RWPE1 (cell line): ENCODE results near the gene CLDN20.

Source experiments
- CTCF ChIA-PET: fragments of 350-600 bp; sonication (Branson Sonifier 250); formaldehyde crosslinking; extraction: SDS; loops from one replicate; lab custom pipeline; 2021; lab: Yijun Ruan, JAX
- POLR2A ChIA-PET: fragments of 400-600 bp; formaldehyde crosslinking; extraction: SDS; loops from one replicate; lab custom pipeline; 2020; ENCODE audit warnings: antibody characterized with exemption; ENCODE audit not compliant: low non-redundant PET; lab: Yijun Ruan, JAX
- DNase-seq: peaks from one replicate; pipeline ENCODE4 v3.0.0; 2012; ENCODE audit warnings: low spot score
- H3K27ac ChIP-seq: fragments of 450-650 bp; 2 replicates; pipeline ENCODE4 v1.5.1; 2017
- CTCF ChIP-seq: fragments of 450-650 bp; conservative IDR thresholded peaks from 2 replicates; pipeline ENCODE4 v1.5.1; 2017; ENCODE audit warnings: low read depth, mild to moderate bottlenecking

The CLDN20 gene

DNA sequence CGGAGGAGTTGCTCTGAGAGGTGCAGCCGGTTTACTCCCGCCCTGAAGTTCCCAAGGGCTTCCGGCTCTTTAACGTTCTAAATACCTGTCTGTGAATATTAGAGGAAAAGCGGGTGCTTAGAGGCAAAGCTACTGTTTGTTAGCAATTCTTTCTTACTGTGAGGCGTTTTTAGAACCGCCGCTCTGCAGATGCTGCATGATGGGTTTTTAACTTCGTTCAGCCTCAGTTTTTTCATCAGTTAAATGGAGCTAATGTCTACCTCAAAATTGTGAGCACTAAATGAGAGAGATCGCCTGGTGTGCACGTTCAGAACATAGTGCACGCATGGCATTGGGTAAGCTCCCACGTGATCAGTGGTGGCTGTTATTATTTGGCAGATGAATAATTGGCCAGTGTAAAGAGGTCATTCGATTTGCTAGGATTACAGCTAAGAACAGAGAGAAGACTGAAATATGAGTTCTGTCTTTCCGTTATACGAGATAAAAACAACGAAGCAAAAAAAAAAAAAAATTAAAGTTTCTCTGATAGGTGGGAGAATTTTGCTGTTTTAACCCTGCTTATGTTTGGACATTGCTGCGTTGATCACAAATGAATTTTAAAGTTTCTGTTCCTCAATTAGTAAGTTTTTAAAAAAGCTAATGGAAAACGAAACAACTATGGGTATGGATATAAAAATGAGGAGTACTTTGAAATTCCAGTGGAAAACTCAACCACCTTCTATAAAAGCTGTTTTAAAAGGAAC, 51.1 kb downstream of the CLDN20 start:
- peak; percentile 49 for DNase-seq
- ChIA-PET CTCF (interaction anchor here (0.6 kb wide), 2 partner anchors 26 kb away, joined by 5 read pairs; no protein-coding TSS in a partner anchor), POLR2A (interaction anchor here (0.6 kb wide), 1 partner anchor 30 kb away, joined by 3 read pairs; no protein-coding TSS in a partner anchor)
- H3K27ac ChIP-seq, result peak overlapping the region; percentile 83
- no peak for TF ChIP-seq CTCF

GRCh38 chr6:155315516-155315871, 51.7 kb downstream of the CLDN20 start:
- H3K27ac ChIP-seq, result no peak overlapping the region
- DNase-seq, result no peak
- ChIA-PET CTCF (interaction anchor here (0.6 kb wide), 2 partner anchors 27 to 126 kb away, joined by 3 to 5 read pairs; no protein-coding TSS in a partner anchor), POLR2A (interaction anchor here (0.6 kb wide), 1 partner anchor 29 kb away, joined by 3 read pairs; no protein-coding TSS in a partner anchor)
- TF ChIP-seq CTCF, result no peak

DNA sequence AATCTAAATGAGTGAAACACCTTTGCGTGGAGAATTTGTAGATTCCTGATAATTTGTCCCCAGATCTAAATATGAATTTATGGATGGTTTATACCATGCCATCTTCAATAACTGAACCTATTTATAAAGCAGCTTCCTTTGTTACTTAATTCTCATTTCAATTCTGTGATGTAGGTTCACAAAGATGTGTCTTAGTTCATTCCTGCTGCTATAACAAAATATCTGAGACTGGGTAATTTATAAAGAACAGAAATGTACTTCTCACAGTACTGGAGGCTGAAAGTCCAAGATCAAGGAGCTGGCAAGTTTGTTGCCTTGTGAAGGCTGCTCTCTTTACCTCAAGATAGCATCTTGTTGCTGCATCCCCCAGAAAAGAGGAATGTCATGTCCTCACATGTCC, 52.6 kb downstream of the CLDN20 start:
- TF ChIP-seq CTCF, result no peak
- CTCF ChIA-PET, result interaction anchor here (0.6 kb wide), 2 partner anchors 469 to 943 kb away, joined by 3 read pairs; no protein-coding TSS in a partner anchor
- POLR2A ChIA-PET, result interaction anchor here (0.6 kb wide), 1 partner anchor 994 kb away, joined by 4 read pairs; no protein-coding TSS in a partner anchor
- no peak for DNase-seq
- H3K27ac ChIP-seq, result no peak overlapping the region

DNA sequence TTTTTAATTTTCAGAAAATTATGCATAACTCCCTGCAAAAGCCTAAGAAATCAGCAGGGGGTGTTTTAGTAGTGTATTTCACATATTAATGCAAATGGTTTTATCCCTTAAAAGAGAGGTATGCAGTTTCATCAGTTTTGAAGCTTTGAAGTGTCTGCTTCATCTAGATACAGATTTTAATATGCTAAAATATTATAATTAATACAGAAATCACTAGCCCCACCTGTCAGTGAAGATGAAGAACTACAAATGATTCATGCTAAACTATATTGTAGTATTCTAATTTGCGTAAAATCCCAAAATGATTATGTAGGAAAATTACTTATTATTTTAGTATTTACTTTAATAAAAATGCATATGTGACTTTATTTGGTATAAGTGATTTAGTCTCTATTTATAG, 53.4 kb downstream of the CLDN20 start:
- H3K27ac ChIP-seq, result no peak overlapping the region
- ChIA-PET POLR2A (no interaction called here), CTCF (interaction anchor here (0.6 kb wide), 1 partner anchor 470 kb away, joined by 3 read pairs; no protein-coding TSS in a partner anchor)
- TF ChIP-seq CTCF, result no peak
- no peak for DNase-seq

GRCh38 chr6:155319902-155320301, 56.1 kb downstream of the CLDN20 start:
- ChIA-PET CTCF (interaction anchor here (0.5 kb wide), 1 partner anchor 783 kb away, joined by 3 read pairs; no protein-coding TSS in a partner anchor), POLR2A (no interaction called here)
- no peak for DNase-seq
- TF ChIP-seq CTCF, result no peak
- H3K27ac ChIP-seq, result no peak overlapping the region

DNA sequence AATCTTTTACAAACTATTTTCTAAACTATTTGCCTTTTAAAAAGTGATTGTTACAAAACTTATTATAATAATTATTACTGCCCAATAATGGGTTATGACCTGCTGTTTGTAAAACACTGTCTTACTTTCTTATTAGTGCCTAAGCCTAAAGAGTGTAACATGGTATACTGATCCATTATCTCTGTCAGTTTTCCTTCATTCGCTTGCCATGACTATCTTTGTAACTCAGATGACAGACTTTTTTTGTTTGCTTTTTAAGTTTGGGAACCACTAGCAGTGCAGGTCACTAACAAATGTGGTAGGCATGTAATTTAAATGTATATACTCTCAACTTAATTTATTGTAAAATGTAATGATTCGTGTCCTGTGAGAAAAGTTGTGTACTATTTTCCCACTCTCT, 60.4 kb downstream of the CLDN20 start:
- no peak for TF ChIP-seq CTCF
- ChIA-PET POLR2A (no interaction called here), CTCF (no interaction called here)
- DNase-seq, result no peak
- no peak overlapping the region for H3K27ac ChIP-seq
